ENCODE measurements around the gene TDRD5.

The TDRD5 gene, protein sequence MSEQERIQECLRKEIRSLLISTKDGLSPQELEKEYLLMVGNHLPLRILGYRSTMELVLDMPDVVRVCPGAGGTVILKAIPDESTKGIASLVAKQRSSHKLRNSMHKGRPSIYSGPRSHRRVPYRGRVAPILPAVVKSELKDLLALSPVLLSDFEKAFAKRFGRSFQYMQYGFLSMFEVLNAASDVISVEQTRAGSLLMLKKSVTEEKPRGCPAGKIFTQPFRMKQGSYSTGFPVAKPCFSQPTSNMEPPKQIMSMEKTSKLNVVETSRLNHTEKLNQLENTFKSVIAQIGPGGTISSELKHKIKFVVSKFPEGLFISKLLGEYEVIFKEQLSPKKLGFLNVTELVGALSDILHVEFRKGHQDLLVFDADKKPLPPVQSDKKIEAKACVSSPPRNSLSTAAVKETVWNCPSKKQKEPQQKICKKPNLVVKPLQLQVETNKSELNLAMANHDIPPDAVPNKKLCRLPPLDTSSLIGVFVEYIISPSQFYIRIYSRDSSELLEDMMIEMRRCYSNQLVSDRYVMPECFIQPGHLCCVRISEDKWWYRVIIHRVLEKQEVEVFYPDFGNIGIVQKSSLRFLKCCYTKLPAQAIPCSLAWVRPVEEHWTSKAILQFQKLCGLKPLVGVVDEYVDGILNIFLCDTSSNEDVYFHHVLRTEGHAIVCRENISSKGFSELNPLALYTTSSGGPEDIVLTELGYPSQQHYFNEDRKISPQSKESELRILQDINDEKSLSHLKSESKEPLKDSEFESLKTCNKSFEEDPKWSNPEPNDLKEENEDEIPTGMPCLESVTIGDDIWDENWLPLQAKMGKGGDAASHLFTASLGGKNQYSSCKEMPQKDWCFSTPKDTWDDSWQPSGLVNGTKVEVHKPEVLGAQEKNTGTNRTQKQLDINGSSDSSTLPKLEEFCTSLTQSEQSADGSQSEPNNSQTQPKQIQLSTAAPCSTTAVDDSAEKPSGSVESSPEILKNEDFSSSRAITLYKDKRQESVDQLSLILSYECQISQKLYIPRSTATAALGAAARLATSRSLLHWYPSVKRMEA

DNA sequence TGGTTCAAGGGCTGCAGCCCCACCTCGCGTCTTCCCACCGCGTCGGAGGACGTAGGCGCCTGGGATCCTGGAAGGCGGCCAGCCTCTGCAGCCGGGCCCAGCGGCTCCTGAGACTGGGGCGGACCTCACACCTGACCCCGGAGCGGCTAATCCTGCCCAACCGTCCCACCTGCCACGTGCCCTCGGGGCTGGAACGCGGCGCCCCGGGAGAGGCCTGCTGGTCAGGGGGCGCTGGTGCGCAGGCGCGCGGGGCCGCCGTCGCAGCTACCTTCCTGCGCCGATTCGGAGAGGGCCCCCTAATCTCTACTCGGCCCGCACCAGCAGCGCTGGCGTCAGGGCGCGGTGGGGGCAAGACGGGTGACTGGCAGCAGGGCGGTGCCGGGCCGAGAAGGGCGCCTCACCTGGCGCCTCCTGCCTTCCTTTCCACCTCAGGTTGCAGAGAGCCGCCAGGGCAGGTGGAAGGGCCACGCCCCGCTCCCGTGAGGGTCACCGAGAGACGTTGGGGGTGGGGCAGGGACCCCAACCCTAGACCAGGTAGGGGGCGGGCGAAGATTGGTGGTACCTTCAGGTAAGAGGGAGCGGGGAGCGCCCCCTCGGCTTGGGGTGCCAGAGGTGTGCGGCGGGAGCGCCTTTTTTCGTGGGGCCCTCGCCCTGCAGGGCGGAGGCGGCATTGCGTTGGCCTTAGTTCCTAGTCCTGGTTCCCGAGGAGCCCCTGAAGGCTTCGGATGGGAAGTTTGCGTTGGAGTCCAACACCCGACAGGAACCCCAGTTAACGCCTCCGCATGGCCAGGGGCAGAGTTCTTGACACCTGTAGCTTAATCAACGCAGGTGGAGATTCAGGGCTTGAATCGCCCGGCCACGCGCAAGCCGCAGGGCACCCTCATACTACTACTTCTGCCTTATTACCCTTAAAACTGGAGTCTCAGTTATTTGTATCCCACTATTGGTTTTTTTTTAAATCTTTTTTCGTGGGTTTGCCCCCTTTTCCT lies at the start of gene TDRD5:
Gene TDRD5, plus strand, starts transcription at position 241 of the 989 bp plus-strand sequence. CDS start 784 bp downstream, outside the sequence.
- Histone ChIP-seq H3K9me3 (ENCODE audit: control insufficient read depth in 1 of 2, low read length in 2 of 2) (no peaks in the 10 kb centered on the region), H3K36me3 (ENCODE audit: control insufficient read depth in 1 of 2, insufficient read depth in 2 of 2, low read length in 2 of 2) (no peaks in the 10 kb centered on the region), H3K4me3 (ENCODE audit: low read depth in 1 of 2, low read length in 2 of 2) (peak within 1 kb of the TSS; percentile 41 to 50), H3K27me3 (ENCODE audit: control insufficient read depth in 1 of 2, insufficient read depth in 2 of 2, low read length in 2 of 2) (no peaks in the 10 kb centered on the region), H3K27ac (ENCODE audit: low read depth, low read length) (no peak within 1 kb of the TSS), H3K9ac (ENCODE audit: low read depth in 1 of 2, low read length in 2 of 2) (peak within 1 kb of the TSS in 1 of 2 donors; percentile 34), H3K4me1 (ENCODE audit: control insufficient read depth in 1 of 2, insufficient read depth in 2 of 2, low read length in 2 of 2) (peaks cover 0 to 6% of the 10 kb centered on the region in 2 donors)

DNA sequence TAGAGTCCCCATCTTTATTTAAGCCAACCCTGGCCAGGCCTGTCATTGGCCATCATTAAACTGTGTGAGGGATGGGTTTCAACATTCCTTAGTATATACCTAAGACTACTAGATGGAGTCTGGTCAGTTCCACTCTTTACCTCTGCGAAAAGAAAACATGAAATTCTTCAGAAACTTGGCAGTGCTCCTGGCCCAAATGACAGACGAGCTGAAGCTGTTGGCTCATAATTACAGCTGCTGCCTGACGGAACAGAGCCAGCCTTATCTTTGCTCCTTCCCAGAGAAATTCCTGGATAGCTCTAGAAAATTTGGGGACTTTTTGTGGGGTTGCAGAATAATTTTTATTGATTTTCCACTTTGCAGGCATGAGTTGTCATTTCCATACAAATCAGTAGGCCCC lies 46.3 kb upstream of the TDRD5 start:
- H3K9me3 ChIP-seq (ENCODE audit: control insufficient read depth in 1 of 2, low read length in 2 of 2), result no peaks in the 10 kb centered on the region
- H3K27me3 ChIP-seq (ENCODE audit: control insufficient read depth in 1 of 2, insufficient read depth in 2 of 2, low read length in 2 of 2), result no peaks in the 10 kb centered on the region

DNA sequence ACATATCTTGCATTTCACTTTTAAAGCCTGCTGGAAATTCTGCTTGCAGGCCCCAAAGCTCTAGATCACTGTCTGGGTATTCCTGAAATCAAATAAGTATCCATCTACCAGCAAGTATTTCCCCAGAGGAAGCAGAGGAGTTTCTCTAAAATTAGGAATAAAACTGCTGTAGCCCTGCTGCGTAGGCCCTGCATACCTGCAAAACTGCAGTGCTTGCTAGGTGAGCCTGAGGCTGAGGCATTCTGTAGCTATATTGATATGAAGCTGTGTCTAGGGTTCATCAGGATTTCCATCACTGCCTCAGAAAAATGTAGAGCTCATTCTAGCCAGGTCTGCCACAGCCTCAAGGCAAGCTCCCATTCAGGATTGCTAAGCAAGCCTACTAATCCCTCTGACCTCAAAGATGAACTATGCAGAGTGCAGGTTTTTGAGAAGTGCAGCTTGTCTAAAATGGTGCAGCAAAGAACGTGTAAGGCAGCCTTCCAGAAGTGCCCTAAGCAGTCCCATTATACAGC lies 44.6 kb upstream of the TDRD5 start:
- Histone ChIP-seq H3K36me3 (ENCODE audit: control insufficient read depth in 1 of 2, insufficient read depth in 2 of 2, low read length in 2 of 2) (no peaks in the 10 kb centered on the region), H3K27ac (ENCODE audit: low read depth, low read length) (no peak overlapping the region), H3K9ac (ENCODE audit: low read depth in 1 of 2, low read length in 2 of 2) (no peak overlapping the region), H3K9me3 (ENCODE audit: control insufficient read depth in 1 of 2, low read length in 2 of 2) (no peaks in the 10 kb centered on the region), H3K4me1 (ENCODE audit: control insufficient read depth in 1 of 2, insufficient read depth in 2 of 2, low read length in 2 of 2) (no peaks in the 10 kb centered on the region), H3K27me3 (ENCODE audit: control insufficient read depth in 1 of 2, insufficient read depth in 2 of 2, low read length in 2 of 2) (no peaks in the 10 kb centered on the region), H3K4me3 (ENCODE audit: low read depth in 1 of 2, low read length in 2 of 2) (no peak overlapping the region)

More for the DNA sequence above, 46.3 kb upstream of the TDRD5 start:
- H3K4me3 ChIP-seq (ENCODE audit: low read depth in 1 of 2, low read length in 2 of 2), result no peak overlapping the region
- H3K4me1 ChIP-seq (ENCODE audit: control insufficient read depth in 1 of 2, insufficient read depth in 2 of 2, low read length in 2 of 2), result no peaks in the 10 kb centered on the region
- H3K9ac ChIP-seq (ENCODE audit: low read depth in 1 of 2, low read length in 2 of 2), result no peak overlapping the region
- no peak overlapping the region for H3K27ac ChIP-seq (ENCODE audit: low read depth, low read length)
- no peaks in the 10 kb centered on the region for H3K36me3 ChIP-seq (ENCODE audit: control insufficient read depth in 1 of 2, insufficient read depth in 2 of 2, low read length in 2 of 2)

GRCh38 chr1:179548666-179549367 lies 42.8 kb upstream of the TDRD5 start:
- no peaks in the 10 kb centered on the region for H3K9me3 ChIP-seq (ENCODE audit: control insufficient read depth in 1 of 2, low read length in 2 of 2)
- no peak overlapping the region for H3K9ac ChIP-seq (ENCODE audit: low read depth in 1 of 2, low read length in 2 of 2)
- no peaks in the 10 kb centered on the region for H3K4me1 ChIP-seq (ENCODE audit: control insufficient read depth in 1 of 2, insufficient read depth in 2 of 2, low read length in 2 of 2)
- no peak overlapping the region for H3K4me3 ChIP-seq (ENCODE audit: low read depth in 1 of 2, low read length in 2 of 2)
- no peaks in the 10 kb centered on the region for H3K36me3 ChIP-seq (ENCODE audit: control insufficient read depth in 1 of 2, insufficient read depth in 2 of 2, low read length in 2 of 2)
- H3K27ac ChIP-seq (ENCODE audit: low read depth, low read length), result no peak overlapping the region
- no peaks in the 10 kb centered on the region for H3K27me3 ChIP-seq (ENCODE audit: control insufficient read depth in 1 of 2, insufficient read depth in 2 of 2, low read length in 2 of 2)

GRCh38 chr1:179549368-179549700 lies 42.3 kb upstream of the TDRD5 start:
- Histone ChIP-seq H3K27me3 (ENCODE audit: control insufficient read depth in 1 of 2, insufficient read depth in 2 of 2, low read length in 2 of 2) (no peaks in the 10 kb centered on the region), H3K4me1 (ENCODE audit: control insufficient read depth in 1 of 2, insufficient read depth in 2 of 2, low read length in 2 of 2) (no peaks in the 10 kb centered on the region), H3K36me3 (ENCODE audit: control insufficient read depth in 1 of 2, insufficient read depth in 2 of 2, low read length in 2 of 2) (no peaks in the 10 kb centered on the region)

DNA sequence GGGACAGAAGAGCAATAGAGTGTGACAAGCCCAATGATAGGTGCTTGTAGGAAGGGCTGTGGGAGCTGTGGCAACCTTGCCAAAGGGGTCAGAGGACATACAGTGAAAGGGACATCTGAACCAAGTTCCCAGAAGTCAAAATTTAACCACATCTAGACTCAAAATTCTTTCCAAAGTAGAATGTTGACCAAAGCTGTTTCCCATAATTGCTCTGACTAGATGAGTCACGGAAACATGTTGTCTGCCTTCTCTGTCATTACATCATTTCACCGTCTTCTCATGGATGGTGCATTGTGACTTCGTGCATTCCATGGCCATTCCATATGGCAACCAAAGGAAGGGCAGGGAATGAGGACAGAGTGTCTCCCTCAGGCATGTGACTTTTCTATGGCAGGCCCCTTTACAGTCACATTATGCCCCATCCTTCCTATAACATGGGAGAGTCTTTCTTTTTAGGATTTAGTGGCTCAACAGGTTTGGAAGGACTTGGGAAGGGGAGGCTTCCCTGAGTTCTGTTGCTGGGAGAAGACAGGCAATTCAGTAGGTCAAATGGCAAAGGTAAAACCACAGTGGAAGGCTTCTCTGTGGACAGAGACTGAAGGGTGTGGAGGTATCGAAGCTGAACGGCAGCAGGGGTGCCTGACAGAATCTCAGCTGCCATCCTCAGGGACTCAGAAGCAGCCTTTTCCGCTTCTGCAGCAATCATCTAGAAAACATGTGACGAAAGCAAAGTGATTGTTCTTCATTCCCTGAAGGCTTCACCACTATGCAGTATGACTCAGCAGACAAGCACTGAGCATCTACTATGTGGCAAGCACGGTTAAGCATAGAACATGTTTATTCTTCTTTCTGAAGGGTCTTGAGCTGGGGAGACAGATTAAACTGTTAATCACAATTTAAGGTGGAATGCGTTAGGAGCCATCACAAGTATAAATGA lies 40.6 kb upstream of the TDRD5 start:
- H3K36me3 ChIP-seq (ENCODE audit: control insufficient read depth in 1 of 2, insufficient read depth in 2 of 2, low read length in 2 of 2), result no peaks in the 10 kb centered on the region
- H3K9ac ChIP-seq (ENCODE audit: low read depth in 1 of 2, low read length in 2 of 2), result no peak overlapping the region
- H3K4me3 ChIP-seq (ENCODE audit: low read depth in 1 of 2, low read length in 2 of 2), result no peak overlapping the region
- no peaks in the 10 kb centered on the region for H3K27me3 ChIP-seq (ENCODE audit: control insufficient read depth in 1 of 2, insufficient read depth in 2 of 2, low read length in 2 of 2)
- H3K4me1 ChIP-seq (ENCODE audit: control insufficient read depth in 1 of 2, insufficient read depth in 2 of 2, low read length in 2 of 2), result no peaks in the 10 kb centered on the region
- no peak overlapping the region for H3K27ac ChIP-seq (ENCODE audit: low read depth, low read length)
- no peaks in the 10 kb centered on the region for H3K9me3 ChIP-seq (ENCODE audit: control insufficient read depth in 1 of 2, low read length in 2 of 2)

More at GRCh38 chr1:179549368-179549700, 42.3 kb upstream of the TDRD5 start:
- Histone ChIP-seq H3K9me3 (ENCODE audit: control insufficient read depth in 1 of 2, low read length in 2 of 2) (no peaks in the 10 kb centered on the region), H3K9ac (ENCODE audit: low read depth in 1 of 2, low read length in 2 of 2) (no peak overlapping the region), H3K27ac (ENCODE audit: low read depth, low read length) (no peak overlapping the region), H3K4me3 (ENCODE audit: low read depth in 1 of 2, low read length in 2 of 2) (no peak overlapping the region)

DNA sequence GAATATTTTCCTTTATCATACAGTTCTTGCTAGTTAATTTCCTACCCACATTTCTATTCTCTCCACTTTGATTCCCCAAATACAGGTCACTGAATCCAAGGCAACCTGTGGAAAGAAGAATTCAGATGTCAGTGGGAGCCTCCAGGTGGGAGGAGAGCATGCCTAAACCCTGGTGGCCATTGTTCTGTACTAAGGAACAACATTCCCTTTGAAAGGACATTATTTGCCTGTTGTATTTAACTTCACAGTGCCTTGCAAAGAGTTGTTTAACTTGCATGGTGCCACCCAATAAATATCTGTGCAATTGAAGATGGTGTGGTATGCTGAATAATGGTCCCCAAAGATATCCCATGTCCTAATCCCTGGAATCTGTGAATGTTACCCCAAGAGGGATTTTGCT lies 37.2 kb upstream of the TDRD5 start:
- H3K4me3 ChIP-seq (ENCODE audit: low read depth in 1 of 2, low read length in 2 of 2), result no peak overlapping the region
- no peaks in the 10 kb centered on the region for H3K27me3 ChIP-seq (ENCODE audit: control insufficient read depth in 1 of 2, insufficient read depth in 2 of 2, low read length in 2 of 2)
- H3K27ac ChIP-seq (ENCODE audit: low read depth, low read length), result no peak overlapping the region
- H3K9ac ChIP-seq (ENCODE audit: low read depth in 1 of 2, low read length in 2 of 2), result no peak overlapping the region
- no peaks in the 10 kb centered on the region for H3K9me3 ChIP-seq (ENCODE audit: control insufficient read depth in 1 of 2, low read length in 2 of 2)
- H3K4me1 ChIP-seq (ENCODE audit: control insufficient read depth in 1 of 2, insufficient read depth in 2 of 2, low read length in 2 of 2), result no peaks in the 10 kb centered on the region
- no peaks in the 10 kb centered on the region for H3K36me3 ChIP-seq (ENCODE audit: control insufficient read depth in 1 of 2, insufficient read depth in 2 of 2, low read length in 2 of 2)

DNA sequence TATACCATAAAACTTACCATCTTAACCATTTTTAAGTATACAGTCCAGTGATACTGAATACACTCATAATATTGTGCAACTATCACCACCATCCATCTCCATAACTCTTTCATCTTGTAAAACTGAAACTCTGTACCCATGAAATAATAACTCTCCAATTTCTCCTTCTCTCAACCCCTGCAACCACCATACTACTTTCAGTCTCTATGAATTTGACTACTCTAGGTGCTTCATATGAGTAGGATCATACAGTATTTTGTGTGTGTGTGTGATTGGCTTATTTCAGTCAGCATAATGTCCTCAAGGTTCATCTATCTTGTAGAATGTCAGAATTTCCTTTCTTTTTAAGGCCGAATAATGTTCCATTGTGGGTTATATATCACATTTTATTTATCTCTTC lies 33.6 kb upstream of the TDRD5 start:
- no peak overlapping the region for H3K9ac ChIP-seq (ENCODE audit: low read depth in 1 of 2, low read length in 2 of 2)
- no peak overlapping the region for H3K27ac ChIP-seq (ENCODE audit: low read depth, low read length)
- H3K36me3 ChIP-seq (ENCODE audit: control insufficient read depth in 1 of 2, insufficient read depth in 2 of 2, low read length in 2 of 2), result no peaks in the 10 kb centered on the region
- no peaks in the 10 kb centered on the region for H3K27me3 ChIP-seq (ENCODE audit: control insufficient read depth in 1 of 2, insufficient read depth in 2 of 2, low read length in 2 of 2)
- no peak overlapping the region for H3K4me3 ChIP-seq (ENCODE audit: low read depth in 1 of 2, low read length in 2 of 2)
- no peaks in the 10 kb centered on the region for H3K9me3 ChIP-seq (ENCODE audit: control insufficient read depth in 1 of 2, low read length in 2 of 2)
- no peaks in the 10 kb centered on the region for H3K4me1 ChIP-seq (ENCODE audit: control insufficient read depth in 1 of 2, insufficient read depth in 2 of 2, low read length in 2 of 2)

Data from duodenal mucosa (tissue), 2 donors.